Right lobe of liver (tissue), 6 donors: Measurements from ENCODE around the gene ZC3HAV1. TPM values are rescaled to one million over a fixed set of nuclear protein-coding genes. Genes with fewer than 3 reads are reported as not detected.

Experiments used
- ATAC-seq, 4 donors: fragments of 200-7000 bp; cut with Tn5 transposase; one replicate each; pipeline ENCODE4 v1.9.1; 2020; ENCODE audit warnings: mild to moderate bottlenecking in 4 of 4, moderate library complexity in 4 of 4
- DNase-seq, 3 donors: peaks; one replicate each; pipeline ENCODE4 v3.0.0-alpha.2; 2020
- H3K27ac ChIP-seq, 3 donors: fragments of 200-600 bp; one replicate each; pipeline ENCODE4 v1.8.0; 2022
- H3K27me3 ChIP-seq, 2 donors: fragments of 200-600 bp; one replicate each; pipeline ENCODE4 v1.8.0; 2022
- H3K36me3 ChIP-seq, 4 donors: fragments of 200-600 bp; sonication (generic) in 1 of 4; one replicate each; pipeline versions ENCODE4 v1.5.1 to v1.8.0; 2017 to 2022; ENCODE audit warnings: control low read depth in 1 of 4
- H3K4me1 ChIP-seq, 4 donors: fragments of 200-600 bp; sonication (generic) in 1 of 4; one replicate each; pipeline versions ENCODE4 v1.5.1 to v1.8.0; 2017 to 2022; ENCODE audit warnings: control low read depth in 1 of 4
- H3K4me3 ChIP-seq, 3 donors: fragments of 200-600 bp; one replicate each; pipeline ENCODE4 v1.8.0; 2022
- H3K9me3 ChIP-seq, 4 donors: fragments of 200-600 bp; sonication (generic) in 1 of 4; one replicate each; pipeline versions ENCODE4 v1.5.1 to v1.8.0; 2017 to 2022; ENCODE audit warnings: control low read depth in 1 of 4
- POLR2A ChIP-seq: fragments of 450-650 bp; IDR thresholded peaks from one replicate; pipeline ENCODE4 v1.6.1; 2017; ENCODE audit warnings: antibody characterized with exemption, mild to moderate bottlenecking
- WGBS: methylation state at CpG from one replicate; pipeline ENCODE4 v1.1.6; 2018; ENCODE audit warnings: low coverage, low lambda C conversion rate; ENCODE audit not compliant: insufficient coverage; ENCODE audit errors: missing lambda C conversion rate; 5-methylcytosine and 5-hydroxymethylcytosine counted together
- intact Hi-C, 2 donors: fragments of 100-400 bp; cut with DNase I; formaldehyde crosslinking; loops; one replicate each; pipeline versions ENCODE4 v1.11.2 to v1.14.1; 2022
- long read RNA-seq: library from polyadenylated mRNA; unstranded; transcript quantifications from one replicate; pipeline ENCODE4 v2.0.0, GENCODE V29; 2019
- total RNA-seq, 6 experiments: library from RNA; depleted of rRNA in 2 of 6; stranded (reverse); fragments of >200 nt in 2 of 6; fragmentation: NEBNext Ultra II Directional in 3 of 6; extraction: Animal tissue kit (Norgen Biotek cat#: 25700) in 3 of 6; gene quantifications; one replicate each; pipeline versions ENCODE4 v1.1.0 to v1.2.4, GENCODE V29; 2016 to 2023
- TF ChIP-seq, protein P1 (sequence below), 4 donors: fragments of 200-600 bp in 3 of 4; fragments of 450-650 bp in 1 of 4; IDR thresholded peaks; one replicate each; pipeline versions ENCODE4 v1.5.1 to v1.8.0; 2016 to 2022; ENCODE audit warnings: antibody characterized with exemption in 4 of 4, mild to moderate bottlenecking in 2 of 4
- donor health status: DM: no; HTN: yes; CAD: no.
- donor health status: DM: no; HTN: no; CAD: no.
- donor health status: DM: no; HTN: no; CAD: no.
- donor health status: DM: no; HTN: yes; CAD: no.
- donor health status: DM: no; HTN: yes; CAD: no.

ZC3HAV1 gene
- 10 to 100 TPM; 12.3 to 20.6 (median 17.7) TPM for total RNA-seq
- long read RNA-seq, partial matches to known transcripts, result 0 of 1 reads
- long read RNA-seq, other reads (novel, unspliced or antisense), result 1 of 1 reads

DNA sequence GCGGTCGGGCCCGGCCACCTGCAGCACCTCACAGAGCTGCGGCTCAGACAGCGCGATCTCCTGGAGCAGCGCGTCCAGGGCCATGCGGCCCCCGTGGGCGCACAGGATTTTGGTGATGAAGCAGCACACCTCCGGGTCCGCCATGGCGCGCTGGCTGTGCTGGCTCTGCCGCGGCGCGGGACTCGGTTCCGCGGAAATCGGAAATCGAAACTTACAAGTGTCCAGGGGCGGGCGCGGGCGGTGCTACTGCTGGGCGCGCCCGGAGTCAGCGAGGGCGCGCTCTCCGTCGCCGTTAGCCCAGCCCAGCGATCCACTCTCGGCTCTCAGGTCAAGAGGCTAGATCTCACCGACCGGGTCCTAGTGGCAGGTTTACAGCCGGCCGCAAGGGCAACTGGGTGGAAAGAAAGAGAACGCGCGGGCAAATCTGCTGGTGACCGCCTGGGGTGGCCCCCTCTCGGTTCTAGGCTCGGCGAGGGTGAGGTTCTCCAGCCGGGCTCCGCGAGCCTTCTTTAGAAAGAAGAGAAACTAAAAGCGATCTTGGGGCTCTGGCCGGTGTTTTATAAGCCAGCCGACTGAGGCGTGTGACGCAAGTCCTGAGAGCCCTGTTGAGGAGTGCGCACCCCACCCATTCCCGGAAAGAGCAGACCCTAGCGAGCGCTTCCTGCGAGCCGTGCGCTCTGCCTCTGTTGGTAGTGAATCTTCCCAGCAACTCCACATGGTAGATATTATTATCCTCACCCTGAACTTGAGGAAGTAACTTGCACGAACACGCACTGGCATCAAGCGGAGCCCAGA lies at the start of gene ZC3HAV1:
ZC3HAV1 (minus strand) TSS at position 533 of the 795 bp plus-strand sequence; CDS start at position 144, 389 bp downstream.
- Histone ChIP-seq H3K4me1 (peaks cover 0 to 33% (median 0%) of the 10 kb centered on the region in 4 donors), H3K36me3 (no peaks in the 10 kb centered on the region), H3K9me3 (no peaks in the 10 kb centered on the region), H3K27me3 (no peaks in the 10 kb centered on the region), H3K27ac (peak within 1 kb of the TSS; percentile 94 to 98 (median 96)), H3K4me3 (peak within 1 kb of the TSS; percentile 90 to 95 (median 94))
- TF ChIP-seq, protein P1, sequence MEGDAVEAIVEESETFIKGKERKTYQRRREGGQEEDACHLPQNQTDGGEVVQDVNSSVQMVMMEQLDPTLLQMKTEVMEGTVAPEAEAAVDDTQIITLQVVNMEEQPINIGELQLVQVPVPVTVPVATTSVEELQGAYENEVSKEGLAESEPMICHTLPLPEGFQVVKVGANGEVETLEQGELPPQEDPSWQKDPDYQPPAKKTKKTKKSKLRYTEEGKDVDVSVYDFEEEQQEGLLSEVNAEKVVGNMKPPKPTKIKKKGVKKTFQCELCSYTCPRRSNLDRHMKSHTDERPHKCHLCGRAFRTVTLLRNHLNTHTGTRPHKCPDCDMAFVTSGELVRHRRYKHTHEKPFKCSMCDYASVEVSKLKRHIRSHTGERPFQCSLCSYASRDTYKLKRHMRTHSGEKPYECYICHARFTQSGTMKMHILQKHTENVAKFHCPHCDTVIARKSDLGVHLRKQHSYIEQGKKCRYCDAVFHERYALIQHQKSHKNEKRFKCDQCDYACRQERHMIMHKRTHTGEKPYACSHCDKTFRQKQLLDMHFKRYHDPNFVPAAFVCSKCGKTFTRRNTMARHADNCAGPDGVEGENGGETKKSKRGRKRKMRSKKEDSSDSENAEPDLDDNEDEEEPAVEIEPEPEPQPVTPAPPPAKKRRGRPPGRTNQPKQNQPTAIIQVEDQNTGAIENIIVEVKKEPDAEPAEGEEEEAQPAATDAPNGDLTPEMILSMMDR (IDR thresholded peaks at IDR 0.05), result peak in 1 of 4 donors; percentile 39
- peak; percentile 88 for TF ChIP-seq POLR2A
- ATAC-seq (peak; percentile 85 to 94 (median 90)), DNase-seq (peak; percentile 91 to 94 (median 93))
- intact Hi-C loops, result no loop called here
- 0% methylated on average over 25 of the region's 68 CpGs for WGBS

DNA sequence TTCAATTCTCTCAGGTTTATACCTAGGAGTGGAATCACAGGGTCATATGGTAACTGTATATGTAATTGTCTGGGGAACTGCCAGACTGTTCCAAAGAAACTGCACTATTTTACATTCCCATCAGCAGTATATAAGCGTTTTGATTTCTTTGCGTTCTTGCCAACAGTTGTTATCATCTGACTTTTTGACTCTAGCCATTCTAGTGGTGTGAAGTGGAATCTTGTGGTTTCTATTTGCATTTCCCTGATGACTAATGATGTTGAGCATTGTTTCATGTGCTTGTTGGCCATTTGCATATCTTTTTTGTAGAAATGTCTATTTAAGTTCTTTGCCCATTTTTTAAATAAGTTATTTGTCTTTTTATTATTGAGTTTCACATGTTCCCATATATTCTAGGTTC lies 44.3 kb upstream of the ZC3HAV1 start:
- ATAC-seq (no peak), DNase-seq (no peak)
- intact Hi-C loops, result no loop called here
- Histone ChIP-seq H3K27ac (no peak overlapping the region), H3K36me3 (no peaks in the 10 kb centered on the region), H3K4me3 (no peak overlapping the region), H3K9me3 (no peaks in the 10 kb centered on the region), H3K27me3 (no peaks in the 10 kb centered on the region), H3K4me1 (no peaks in the 10 kb centered on the region)
- WGBS, result 73% methylated on average over 2 of the region's 2 CpGs
- TF ChIP-seq POLR2A, result no peak
- TF ChIP-seq, protein P1 (IDR thresholded peaks at IDR 0.05), result no peak

DNA sequence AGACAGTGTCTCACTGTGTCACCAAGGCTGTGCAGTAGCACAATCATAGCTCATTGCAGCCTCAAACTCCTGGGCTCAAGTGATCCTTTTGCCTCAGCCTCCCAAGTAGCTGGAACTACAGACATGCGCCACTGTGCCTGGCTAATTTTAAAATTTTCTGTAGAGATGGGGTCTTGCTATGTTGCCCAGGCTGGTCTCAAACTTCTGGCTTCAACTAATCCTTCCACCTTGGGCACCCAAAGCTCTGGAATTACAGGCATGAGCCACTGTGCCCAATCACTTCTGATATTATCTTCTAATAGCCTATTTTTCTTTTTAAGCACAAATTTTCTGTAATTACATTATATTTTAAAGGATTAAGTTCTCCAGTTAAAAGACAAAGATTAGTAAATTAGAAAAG lies 42.6 kb upstream of the ZC3HAV1 start:
- ATAC-seq, result no peak
- H3K36me3 ChIP-seq, result no peaks in the 10 kb centered on the region
- intact Hi-C loops, result no loop called here
- no peak for DNase-seq
- 100% methylated on average over 1 of the region's 1 CpG for WGBS
- H3K27ac ChIP-seq, result no peak overlapping the region
- no peak for TF ChIP-seq POLR2A
- TF ChIP-seq, protein P1 (IDR thresholded peaks at IDR 0.05), result no peak
- H3K4me3 ChIP-seq, result no peak overlapping the region
- no peaks in the 10 kb centered on the region for H3K4me1 ChIP-seq
- H3K27me3 ChIP-seq, result no peaks in the 10 kb centered on the region
- H3K9me3 ChIP-seq, result no peaks in the 10 kb centered on the region

DNA sequence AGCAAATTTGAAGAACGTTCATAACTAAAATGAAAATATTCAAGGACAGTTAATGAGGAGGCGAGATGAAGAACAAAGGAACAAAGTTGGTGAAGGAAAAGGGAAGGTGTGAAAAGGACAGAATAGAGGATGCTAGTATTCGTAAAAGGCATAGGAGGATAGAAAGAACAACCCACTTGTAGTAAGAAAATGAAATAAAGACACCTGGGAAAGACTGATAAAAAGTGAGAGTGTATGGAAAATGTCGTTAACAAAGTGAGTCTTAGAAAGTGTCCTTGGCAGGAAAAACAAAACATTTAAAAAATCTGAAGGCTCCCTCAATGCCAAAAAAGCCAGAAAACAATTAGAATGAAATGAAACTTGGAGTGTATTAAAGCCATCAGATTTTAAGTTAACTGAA lies 29.6 kb upstream of the ZC3HAV1 start:
- DNase-seq, result no peak
- H3K27me3 ChIP-seq, result no peaks in the 10 kb centered on the region
- H3K27ac ChIP-seq, result no peak overlapping the region
- no peak for TF ChIP-seq POLR2A
- TF ChIP-seq, protein P1 (IDR thresholded peaks at IDR 0.05), result no peak
- no peak overlapping the region for H3K4me3 ChIP-seq
- intact Hi-C loops, result no loop called here
- peaks cover 0 to under 1% (median 0%) of the 10 kb centered on the region in 4 donors for H3K4me1 ChIP-seq
- H3K9me3 ChIP-seq, result no peaks in the 10 kb centered on the region
- ATAC-seq, result no peak
- H3K36me3 ChIP-seq, result no peaks in the 10 kb centered on the region
- WGBS, result 88% methylated on average over 4 of the region's 4 CpGs
